Coronary artery (tissue), 2 donors: ENCODE measurements around the gene ADM2.

Experiments
- DNase-seq: peaks from one replicate; pipeline ENCODE4 v3.0.0-alpha.2; 2017; ENCODE audit warnings: low spot score
- H3K27ac ChIP-seq, 2 donors: fragments of 200-600 bp; sonication (generic); one replicate each; pipeline ENCODE4 v1.5.1; 2016 to 2019
- H3K4me3 ChIP-seq: fragments of 200-600 bp; sonication (generic); 2 replicates; pipeline ENCODE4 v1.5.1; 2016; ENCODE audit warnings: mild to moderate bottlenecking, moderate library complexity
- CTCF ChIP-seq: fragments of 200-600 bp; sonication (generic); IDR thresholded peaks from one replicate; pipeline ENCODE4 v1.5.1; 2019; ENCODE audit warnings: antibody characterized with exemption

ADM2 gene

DNA sequence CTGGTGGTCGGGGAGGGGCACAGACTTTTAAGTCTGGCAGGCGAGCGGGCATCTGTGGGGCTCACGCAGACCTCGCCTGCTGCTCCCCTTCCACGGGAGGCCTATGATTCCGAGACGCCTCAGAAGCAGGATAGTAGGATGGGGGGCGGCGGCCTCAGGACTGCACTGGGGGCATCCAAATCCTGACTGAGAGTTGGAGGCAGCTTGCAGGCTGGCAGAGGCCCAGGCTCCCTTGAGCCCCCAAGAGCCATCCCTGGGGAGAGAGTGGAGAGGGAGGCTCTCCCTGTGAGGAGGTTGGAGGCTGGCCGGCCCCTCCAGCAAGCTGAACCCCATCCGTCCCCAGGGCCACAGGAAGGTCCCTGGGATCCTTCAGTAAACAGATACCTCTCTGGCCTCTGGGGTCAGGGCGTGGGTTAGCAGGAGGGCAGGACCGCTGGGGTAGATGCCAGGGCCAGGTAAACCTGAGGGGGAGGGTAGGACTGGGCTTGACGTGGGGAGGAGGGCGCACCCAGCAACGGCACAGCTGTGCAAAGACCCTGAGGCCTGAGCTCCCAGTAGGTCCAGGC, 39.8 kb upstream of the ADM2 start:
- Histone ChIP-seq H3K27ac (no peak overlapping the region), H3K4me3 (no peak overlapping the region)
- no peak for TF ChIP-seq CTCF
- DNase-seq = no peak

- no peak overlapping the region for H3K27ac ChIP-seq
- no peak for TF ChIP-seq CTCF
- no peak for DNase-seq
- no peak overlapping the region for H3K4me3 ChIP-seq
Observed at GRCh38 chr22:50443197-50443596, 38.1 kb upstream of the ADM2 start.

DNA sequence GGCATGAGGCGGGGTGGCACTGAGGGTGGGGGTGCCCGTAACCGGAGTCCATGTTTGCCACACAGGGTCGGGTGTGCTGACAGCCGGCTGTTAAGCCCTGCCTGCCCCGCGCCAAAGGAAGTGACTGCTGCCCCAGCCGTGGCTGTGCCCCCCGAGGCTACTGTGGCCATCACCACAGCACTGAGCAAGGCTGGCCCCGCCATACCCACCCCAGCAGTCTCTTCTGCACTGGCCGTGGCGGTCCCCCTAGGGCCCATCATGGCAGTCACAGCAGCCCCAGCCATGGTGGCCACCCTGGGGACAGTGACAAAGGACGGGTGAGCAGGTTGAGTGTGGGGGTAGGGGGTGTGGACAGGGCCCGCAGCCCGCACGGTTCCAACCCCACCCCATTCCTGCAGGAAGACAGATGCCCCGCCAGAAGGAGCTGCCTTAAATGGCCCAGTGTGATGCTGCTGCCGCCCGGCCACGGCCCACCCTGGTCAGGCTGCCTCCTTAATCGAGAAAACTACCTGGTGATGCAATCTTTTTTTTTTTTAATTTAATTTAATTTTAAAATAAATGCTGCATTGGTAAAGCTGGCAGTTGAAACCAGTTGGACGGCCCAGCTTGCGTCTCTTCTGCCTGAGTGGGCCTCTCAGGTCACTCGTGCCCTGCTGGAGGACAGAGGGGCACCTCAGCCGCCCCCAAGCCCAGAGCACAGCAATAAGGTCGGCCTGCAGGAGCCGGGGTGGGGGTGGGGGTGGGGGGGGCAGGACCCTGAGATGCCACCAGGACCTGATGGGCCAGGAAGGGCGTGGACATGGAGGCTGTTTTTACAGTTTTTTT, 37.3 kb upstream of the ADM2 start:
- Histone ChIP-seq H3K27ac (peak overlapping the region in 1 of 2 donors; percentile 44), H3K4me3 (no peak overlapping the region)
- no peak for TF ChIP-seq CTCF
- DNase-seq = no peak

- DNase-seq = no peak
- Histone ChIP-seq H3K4me3 (no peak overlapping the region), H3K27ac (peak overlapping the region in 1 of 2 donors; percentile 53)
- no peak for TF ChIP-seq CTCF
Observed at GRCh38 chr22:50444663-50445062, 36.7 kb upstream of the ADM2 start.

- DNase-seq = no peak
- H3K4me3 ChIP-seq = no peak overlapping the region
- peak overlapping the region in 1 of 2 donors; percentile 53 for H3K27ac ChIP-seq
- TF ChIP-seq CTCF = no peak
Observed at GRCh38 chr22:50445071-50445879, 36.1 kb upstream of the ADM2 start.

GRCh38 chr22:50445880-50446707, 35.2 kb upstream of the ADM2 start:
- no peak for DNase-seq
- no peak for TF ChIP-seq CTCF
- Histone ChIP-seq H3K27ac (peak overlapping the region in 1 of 2 donors; percentile 53), H3K4me3 (no peak overlapping the region)
